HepG2 (cell line): ENCODE measurements around the gene NFE2L3. TPM values are rescaled to one million over a fixed set of nuclear protein-coding genes. Genes with fewer than 3 reads are reported as not detected.

Source experiments
- ATAC-seq: fragments of 200-7000 bp; cut with Tn5 transposase; 3 replicates; pipeline ENCODE4 v1.9.1; 2020; ENCODE audit warnings: mild to moderate bottlenecking, moderate library complexity
- BruUV-seq: library from RNA; stranded (reverse); fragments of 400-500 nt; replicated peaks from 2 replicates; lab custom pipeline; 2021; lab: Mats Ljungman, UMichigan
- CTCF ChIA-PET: fragments of 300-600 bp; formaldehyde crosslinking; extraction: SDS; loops from one replicate; lab custom pipeline; 2021; ENCODE audit warnings: low total read pairs, inconsistent platforms, low intra/inter-chr PET ratio; lab: Yijun Ruan, JAX
- POLR2A ChIA-PET: fragments of 350-600 bp; sonication (Branson Sonifier 250); formaldehyde crosslinking; loops from one replicate; lab custom pipeline; 2020; ENCODE audit warnings: antibody characterized with exemption, inconsistent platforms; lab: Yijun Ruan, JAX
- DNase-seq: peaks from one replicate; pipeline ENCODE4 v3.0.0-alpha.2; 2015; ENCODE audit warnings: low spot score
- FAIRE-seq: peaks from 3 replicates; lab custom pipeline; 2011; peaks lifted over from hg19 to GRCh38; lab: Jason Lieb, UNC
- H2AFZ ChIP-seq: one replicate; pipeline ENCODE4 v1.6.1; 2011; ENCODE audit warnings: low read length, inconsistent platforms
- H3K27ac ChIP-seq: fragments of 300-600 bp; 3 replicates; pipeline ENCODE4 v1.8.0; 2011; ENCODE audit warnings: mixed run types, mild to moderate bottlenecking, mixed read lengths, low read length, inconsistent platforms; ENCODE audit not compliant: insufficient read depth; ENCODE audit errors: extremely low read length
- H3K27me3 ChIP-seq, 2 experiments: fragments of 200-600 bp in 1 of 2; 2 replicates in 1 of 2; 3 replicates in 1 of 2; pipeline versions ENCODE4 v1.6.0 to v1.8.0; 2011; ENCODE audit warnings: low read length in 2 of 2, mild to moderate bottlenecking in 2 of 2, moderate library complexity in 2 of 2, inconsistent platforms in 1 of 2; ENCODE audit not compliant: insufficient read depth in 2 of 2, control insufficient read depth in 1 of 2
- H3K36me3 ChIP-seq, 2 experiments: fragments of 200-600 bp in 1 of 2; replicated peaks in 1 of 2; 2 replicates in 1 of 2; 3 replicates in 1 of 2; pipeline versions ENCODE4 v1.5.1 to v1.8.0; 2011; ENCODE audit warnings: low read length in 2 of 2, inconsistent platforms in 1 of 2; ENCODE audit not compliant: insufficient read depth in 2 of 2, control insufficient read depth in 1 of 2
- H3K4me1 ChIP-seq: 2 replicates; pipeline ENCODE4 v1.5.1; 2012; ENCODE audit warnings: low read length, inconsistent platforms; ENCODE audit not compliant: insufficient read depth
- H3K4me2 ChIP-seq: 2 replicates; pipeline ENCODE4 v1.6.0; 2011; ENCODE audit warnings: low read depth, low read length, inconsistent platforms
- H3K4me3 ChIP-seq, 3 experiments: fragments of 200-600 bp in 1 of 3; sonication (generic), shearing (Covaris generic) in 1 of 3; replicated peaks in 1 of 3; 2 replicates each; pipeline ENCODE4 v1.5.1; 2011 to 2016; ENCODE audit warnings: low read length in 3 of 3, inconsistent platforms in 2 of 3, low read depth in 2 of 3, mild to moderate bottlenecking in 2 of 3, control low read depth in 1 of 3, mixed read lengths in 1 of 3; ENCODE audit not compliant: insufficient read depth in 1 of 3
- H3K79me2 ChIP-seq: one replicate; pipeline ENCODE4 v1.6.1; 2011; ENCODE audit warnings: low read length, inconsistent platforms; ENCODE audit not compliant: insufficient read depth
- H3K9ac ChIP-seq: 2 replicates; pipeline ENCODE4 v1.6.0; 2011; ENCODE audit warnings: mild to moderate bottlenecking, low read depth, low read length, inconsistent platforms; ENCODE audit not compliant: insufficient read depth
- H3K9me3 ChIP-seq: 2 replicates; pipeline ENCODE4 v1.5.1; 2012; ENCODE audit warnings: mild to moderate bottlenecking, low read length
- H4K20me1 ChIP-seq: 2 replicates; pipeline ENCODE4 v1.6.0; 2011; ENCODE audit warnings: inconsistent platforms, mild to moderate bottlenecking, low read length, moderate library complexity; ENCODE audit not compliant: insufficient read depth
- CREBL2 ChIP-seq: sonication (generic); formaldehyde crosslinking; IDR thresholded peaks from 2 replicates; pipeline ENCODE4 v1.8.1; 2023; ENCODE audit warnings: missing genetic modification reagents, mild to moderate bottlenecking, borderline replicate concordance
- ERF ChIP-seq: IDR thresholded peaks from 2 replicates; pipeline ENCODE4 v1.6.1; 2018; ENCODE audit warnings: missing biosample characterization, missing genetic modification reagents
- FOXA3 ChIP-seq: IDR thresholded peaks from 2 replicates; pipeline ENCODE4 v1.6.1; 2016; ENCODE audit warnings: missing genetic modification reagents, missing compliant biosample characterization
- MAFK ChIP-seq, 2 experiments: IDR thresholded peaks in 1 of 2; conservative IDR thresholded peaks in 1 of 2; 2 replicates each; pipeline ENCODE4 v1.6.1; 2011; ENCODE audit warnings: improper control_type of control experiment in 2 of 2, low read length in 2 of 2
- MTF1 ChIP-seq: sonication (generic); formaldehyde crosslinking; IDR thresholded peaks from 2 replicates; pipeline ENCODE4 v1.5.0; 2020; ENCODE audit warnings: missing genetic modification reagents
- NKX3-1 ChIP-seq: sonication (generic); formaldehyde crosslinking; IDR thresholded peaks from 2 replicates; pipeline ENCODE4 v1.5.0; 2020; ENCODE audit warnings: missing genetic modification reagents
- PRDM10 ChIP-seq: sonication (generic); formaldehyde crosslinking; IDR thresholded peaks from 2 replicates; pipeline ENCODE4 v1.4.0; 2020; ENCODE audit warnings: low read depth, missing genetic modification reagents
- SP5 ChIP-seq: IDR thresholded peaks from 2 replicates; pipeline ENCODE4 v1.6.1; 2016; ENCODE audit warnings: low read depth, borderline replicate concordance
- THAP8 ChIP-seq: sonication (generic); formaldehyde crosslinking; IDR thresholded peaks from 2 replicates; pipeline ENCODE4 v1.5.1; 2020; ENCODE audit warnings: missing genetic modification reagents, mild to moderate bottlenecking, borderline replicate concordance
- YEATS4 ChIP-seq: sonication (generic); formaldehyde crosslinking; IDR thresholded peaks from 2 replicates; pipeline ENCODE4 v1.4.0; 2020; ENCODE audit warnings: missing genetic modification reagents, borderline replicate concordance
- ZBTB21 ChIP-seq: sonication (generic); formaldehyde crosslinking; IDR thresholded peaks from 2 replicates; pipeline ENCODE4 v1.4.0; 2020; ENCODE audit warnings: missing genetic modification reagents
- ZKSCAN1 ChIP-seq: fragments of 150-350 bp; IDR thresholded peaks from 2 replicates; pipeline ENCODE4 v1.6.1; 2014; ENCODE audit warnings: low read length
- ZNF136 ChIP-seq: sonication (generic); formaldehyde crosslinking; IDR thresholded peaks from 2 replicates; pipeline ENCODE4 v1.8.1; 2022; ENCODE audit warnings: low read depth, mild to moderate bottlenecking, moderate library complexity, missing genetic modification reagents
- ZNF180 ChIP-seq: sonication (generic); formaldehyde crosslinking; IDR thresholded peaks from 2 replicates; pipeline ENCODE4 v1.4.0; 2020; ENCODE audit warnings: low read depth, missing genetic modification reagents, borderline replicate concordance
- ZNF564 ChIP-seq: sonication (generic); formaldehyde crosslinking; IDR thresholded peaks from 2 replicates; pipeline ENCODE4 v1.8.1; 2023; ENCODE audit warnings: mild to moderate bottlenecking, missing genetic modification reagents
- ZNF781 ChIP-seq: sonication (generic); formaldehyde crosslinking; IDR thresholded peaks from 2 replicates; pipeline ENCODE4 v1.5.1; 2020; ENCODE audit warnings: borderline replicate concordance, mild to moderate bottlenecking, missing genetic modification reagents; ENCODE audit errors: not compliant biosample characterization
- WGBS: methylation state at CpG from one replicate; pipeline ENCODE4 v1.1.6; 2017; ENCODE audit warnings: low lambda C conversion rate; 5-methylcytosine and 5-hydroxymethylcytosine counted together
- in situ Hi-C: cut with HindIII; loops from 2 replicates; pipeline ENCODE4 v1.10.0; 2017; ENCODE audit warnings: low pct_unique_long_range_greater_than_20kb; ENCODE audit not compliant: extremely low pct_ligation_motif_present
- intact Hi-C: fragments of 100-400 bp; cut with micrococcal nuclease; formaldehyde crosslinking; loops from one replicate; pipeline ENCODE4 v1.10.0; 2022; ENCODE audit not compliant: unreplicated experiment
- polyA plus RNA-seq, 8 experiments: library from polyadenylated mRNA; depleted of rRNA in 3 of 8; stranded (reverse) in 7 of 8; unstranded in 1 of 8; fragments of >200 nt; fragmentation: Illumina TruSeq in 4 of 8; extraction: Trizol in 4 of 8; gene quantifications; 2 replicates each; pipeline versions ENCODE4 v1.2.1 to v1.2.3, GENCODE V29; 2011 to 2016; ENCODE audit warnings: low read depth in 4 of 8, missing spikeins in 1 of 8, mixed read lengths in 1 of 8; ENCODE audit not compliant: insufficient read depth in 1 of 8
- total RNA-seq, 5 experiments: library from RNA; depleted of rRNA; stranded (reverse); fragments of >200 nt; fragmentation: Illumina TruSeq; extraction: Trizol; gene quantifications; 2 replicates each; pipeline ENCODE4 v1.2.3, GENCODE V29; 2016; ENCODE audit warnings: low read depth in 1 of 5

Gene NFE2L3
- total and polyA plus RNA-seq, 2 of the 13 experiments (the other 11 are each of a cell fraction or from before 2014, with no cell fraction given) = 11.4 to 19.4 TPM

GRCh38 chr7:26200444-26201246 is 48.6 kb downstream of the NFE2L3 start, which contains the start of gene HNRNPA2B1 (continued):
- TF ChIP-seq ZNF781 (CRISPR knock-in tag) (peak; percentile 39), MAFK (conservative IDR thresholded peaks at IDR 0.05 in 1 of 2, IDR thresholded peaks at IDR 0.05 in 1 of 2; ENCODE audit: low read length in 2 of 2) (no peak), MTF1 (CRISPR knock-in tag) (peak; percentile 82; the same call in 1 of the 2 replicates), ZBTB21 (CRISPR knock-in tag) (0 out of 2 replicates have a peak, but pooled peaks have one; percentile 26), ZNF180 (CRISPR knock-in tag) (no peak)

GRCh38 chr7:26201247-26202018 is 49.4 kb downstream of the NFE2L3 start, which contains the start of gene CBX3:
TSS of gene CBX3 (plus strand) at chr7:26201745. CDS start at chr7:26202999, 1,254 bp downstream.
- 0% methylated on average over 5 of the region's 86 CpGs for WGBS
- no peak for FAIRE-seq
- H3K4me3 ChIP-seq = peak within 1 kb of the TSS; percentile 99
- peak; percentile 83 for DNase-seq
- POLR2A ChIA-PET = interaction anchor here (0.7 to 5.8 kb wide), 11 partner anchors 9 to 161 kb away, joined by 4 to 40 read pairs (median 6); partner anchors contain the start of gene NFE2L3
- no peak within 1 kb of the TSS for H2AFZ ChIP-seq
- H3K36me3 ChIP-seq = peaks cover 5 to 20% of the 10 kb centered on the region in 2 experiments
- intact Hi-C loops (loop anchor here (5.0 kb wide), 3 partner anchors 91 to 166 kb away; partner anchors contain the start of gene SNX10), in situ Hi-C loops (loop anchor here (10.0 kb wide), 1 partner anchor 163 kb away; no protein-coding TSS in a partner anchor)
- H4K20me1 ChIP-seq = peaks cover 66% of the 10 kb centered on the region
- H3K27ac ChIP-seq = peak within 1 kb of the TSS; percentile 99
- H3K9ac ChIP-seq = peak within 1 kb of the TSS; percentile 100
- no TSS peak for BruUV-seq
- H3K4me1 ChIP-seq = peaks cover 43% of the 10 kb centered on the region
- peak within 1 kb of the TSS; percentile 87 for H3K4me2 ChIP-seq
- peak; percentile 66 for ATAC-seq
- H3K27me3 ChIP-seq = no peaks in the 10 kb centered on the region; a peak in 1 of 5 replicates
- H3K79me2 ChIP-seq = peaks cover 89% of the 10 kb centered on the region
- no peaks in the 10 kb centered on the region for H3K9me3 ChIP-seq
- CTCF ChIA-PET = no interaction called here
- TF ChIP-seq ERF (CRISPR knock-in tag) = peak; percentile 13; the same call in 1 of the 2 replicates
- TF ChIP-seq NKX3-1 = no peak
- peak; percentile 79 for TF ChIP-seq SP5 (CRISPR knock-in tag)
- TF ChIP-seq ZNF136 = no peak
- TF ChIP-seq PRDM10 = peak; percentile 4; the same call in 1 of the 2 replicates
- no peak for TF ChIP-seq CREBL2
- 0 out of 2 replicates have a peak, but pooled peaks have one; percentile 43 for TF ChIP-seq YEATS4 (CRISPR knock-in tag)
- peak; percentile 32; the same call in 1 of the 2 replicates for TF ChIP-seq FOXA3 (CRISPR knock-in tag)
- no peak for TF ChIP-seq ZKSCAN1
- 0 out of 2 replicates have a peak, but pooled peaks have one; percentile 62 for TF ChIP-seq ZNF564
- TF ChIP-seq THAP8 (CRISPR knock-in tag) = peak; percentile 77; the same call in 1 of the 2 replicates
